H1 (cell line): Measurements from ENCODE around the gene ZNF584. TPM values are rescaled to one million over a fixed set of nuclear protein-coding genes. Genes with fewer than 3 reads are reported as not detected.

Experiments
- CTCF ChIA-PET: fragments of 300-600 bp; sonication (Branson Sonifier 250); formaldehyde crosslinking; loops from one replicate; lab custom pipeline; 2021; ENCODE audit not compliant: partially characterized antibody; lab: Charles Lee
- POLR2A ChIA-PET: fragments of 300-600 bp; sonication (Branson Sonifier 250); formaldehyde crosslinking; loops from one replicate; lab custom pipeline; 2021; ENCODE audit warnings: inconsistent platforms; ENCODE audit not compliant: partially characterized antibody; lab: Charles Lee
- DNase-seq, 2 experiments: peaks; one replicate each; pipeline versions ENCODE4 v3.0.0 to v3.0.0-alpha.2; 2010 to 2022; ENCODE audit warnings: low spot score in 2 of 2, low read depth in 1 of 2, mixed read lengths in 1 of 2
- FAIRE-seq: peaks from 2 replicates; lab custom pipeline; 2011; peaks lifted over from hg19 to GRCh38; lab: Jason Lieb, UNC
- H2AFZ ChIP-seq: 2 replicates; pipeline ENCODE4 v1.8.1; 2012; ENCODE audit warnings: low read length, inconsistent platforms
- H2AK5ac ChIP-seq: 2 replicates; pipeline ENCODE4 v1.6.1; 2013; ENCODE audit warnings: low read depth, low read length
- H2BK120ac ChIP-seq: replicated peaks from 2 replicates; pipeline ENCODE3; 2013; ENCODE audit warnings: low read depth, low read length, inconsistent platforms
- H2BK12ac ChIP-seq: 2 replicates; pipeline ENCODE4 v1.6.1; 2013; ENCODE audit warnings: low read depth, low read length
- H2BK15ac ChIP-seq: 2 replicates; pipeline ENCODE4 v1.6.1; 2013; ENCODE audit warnings: low read length
- H2BK20ac ChIP-seq: 2 replicates; pipeline ENCODE4 v1.6.1; 2013; ENCODE audit warnings: low read length
- H2BK5ac ChIP-seq: 2 replicates; pipeline ENCODE4 v1.6.1; 2013; ENCODE audit warnings: low read depth, low read length
- H3K14ac ChIP-seq: 2 replicates; pipeline ENCODE4 v1.6.1; 2013; ENCODE audit warnings: inconsistent platforms; ENCODE audit not compliant: insufficient read length
- H3K18ac ChIP-seq: 2 replicates; pipeline ENCODE4 v1.6.1; 2013; ENCODE audit warnings: low read length; ENCODE audit errors: extremely low read depth
- H3K23ac ChIP-seq: 2 replicates; pipeline ENCODE4 v1.6.1; 2013; ENCODE audit warnings: inconsistent platforms; ENCODE audit not compliant: insufficient read length
- H3K23me2 ChIP-seq: 2 replicates; pipeline ENCODE4 v1.6.1; 2013; ENCODE audit warnings: low read depth, low read length
- H3K27ac ChIP-seq: 2 replicates; pipeline ENCODE4 v1.6.1; 2011; ENCODE audit warnings: low read depth, low read length, inconsistent platforms
- H3K27me3 ChIP-seq, 4 experiments: replicated peaks in 1 of 4; 1 replicate in 1 of 4; 2 replicates in 3 of 4; pipeline versions ENCODE4 v1.6.1 to v1.8.1; 2011 to 2013; ENCODE audit warnings: low read length in 3 of 4, mild to moderate bottlenecking in 3 of 4, inconsistent platforms in 2 of 4, mixed read lengths in 2 of 4, moderate library complexity in 1 of 4; ENCODE audit not compliant: control insufficient read depth in 3 of 4, insufficient read depth in 3 of 4; ENCODE audit errors: extremely low read depth in 1 of 4
- H3K36me3 ChIP-seq, 4 experiments: 2 replicates each; pipeline versions ENCODE4 v1.6.1 to v1.8.1; 2011 to 2013; ENCODE audit warnings: mild to moderate bottlenecking in 4 of 4, low read length in 3 of 4, moderate library complexity in 2 of 4, control low read depth in 1 of 4, inconsistent platforms in 1 of 4; ENCODE audit not compliant: insufficient read depth in 4 of 4, control insufficient read depth in 2 of 4
- H3K4ac ChIP-seq: replicated peaks from 2 replicates; pipeline ENCODE3; 2013; ENCODE audit warnings: low read length, low read depth, mixed read lengths, inconsistent platforms; ENCODE audit not compliant: insufficient read length
- H3K4me1 ChIP-seq, 4 experiments: replicated peaks in 1 of 4; 1 replicate in 1 of 4; 2 replicates in 3 of 4; pipeline versions ENCODE4 v1.6.1 to v1.8.1; 2011 to 2013; ENCODE audit warnings: low read length in 3 of 4, inconsistent platforms in 2 of 4, mixed read lengths in 1 of 4; ENCODE audit not compliant: insufficient read depth in 4 of 4, control insufficient read depth in 3 of 4
- H3K4me2 ChIP-seq, 2 experiments: 2 replicates each; pipeline versions ENCODE4 v1.6.1 to v1.8.1; 2011 to 2013; ENCODE audit warnings: low read depth in 2 of 2, low read length in 2 of 2, control low read depth in 1 of 2, inconsistent platforms in 1 of 2, mild to moderate bottlenecking in 1 of 2; ENCODE audit not compliant: insufficient read depth in 1 of 2
- H3K4me3 ChIP-seq, 4 experiments: fragments of 200-600, 300-600 bp in 1 of 4; sonication (generic), shearing (Covaris generic), sonication (Bioruptor Twin) in 1 of 4; 2 replicates each; pipeline versions ENCODE4 v1.5.1 to v1.8.1; 2011 to 2016; ENCODE audit warnings: low read length in 4 of 4, low read depth in 3 of 4, control low read depth in 2 of 4, inconsistent platforms in 2 of 4, mild to moderate bottlenecking in 2 of 4, mixed read lengths in 1 of 4, moderate library complexity in 1 of 4; ENCODE audit not compliant: insufficient read depth in 2 of 4; ENCODE audit errors: extremely low read depth in 1 of 4
- H3K56ac ChIP-seq: replicated peaks from 2 replicates; pipeline ENCODE3; 2013; ENCODE audit warnings: low read depth, mild to moderate bottlenecking, mixed read lengths, low read length, inconsistent platforms; ENCODE audit not compliant: insufficient read length
- H3K79me1 ChIP-seq: 2 replicates; pipeline ENCODE4 v1.6.1; 2013; ENCODE audit warnings: low read depth, low read length, control low read depth
- H3K79me2 ChIP-seq, 2 experiments: 2 replicates each; pipeline versions ENCODE4 v1.6.1 to v1.8.1; 2012 to 2013; ENCODE audit warnings: low read length in 2 of 2, mild to moderate bottlenecking in 2 of 2, inconsistent platforms in 1 of 2; ENCODE audit not compliant: insufficient read depth in 2 of 2, control insufficient read depth in 1 of 2
- H3K9ac ChIP-seq, 4 experiments: replicated peaks in 1 of 4; 1 replicate in 1 of 4; 2 replicates in 3 of 4; pipeline versions ENCODE4 v1.6.1 to v1.8.1; 2011 to 2013; ENCODE audit warnings: low read depth in 3 of 4, low read length in 3 of 4, control low read depth in 2 of 4, mild to moderate bottlenecking in 2 of 4, moderate library complexity in 2 of 4, inconsistent platforms in 1 of 4; ENCODE audit errors: extremely low read depth in 1 of 4
- H3K9me3 ChIP-seq, 2 experiments: 2 replicates each; pipeline versions ENCODE4 v1.6.1 to v1.8.1; 2012 to 2013; ENCODE audit warnings: mild to moderate bottlenecking in 2 of 2, moderate library complexity in 2 of 2, control low read depth in 1 of 2, inconsistent platforms in 1 of 2, low read depth in 1 of 2, low read length in 1 of 2, mixed read lengths in 1 of 2; ENCODE audit not compliant: insufficient read depth in 2 of 2
- H4K20me1 ChIP-seq, 2 experiments: replicated peaks in 1 of 2; 2 replicates each; pipeline versions ENCODE3 to v1.8.1; 2011 to 2013; ENCODE audit warnings: inconsistent platforms in 2 of 2, low read length in 2 of 2, mild to moderate bottlenecking in 1 of 2; ENCODE audit not compliant: insufficient read depth in 2 of 2, control insufficient read depth in 1 of 2
- H4K5ac ChIP-seq: 2 replicates; pipeline ENCODE4 v1.6.1; 2013; ENCODE audit warnings: low read length, low read depth, mixed read lengths, inconsistent platforms; ENCODE audit not compliant: insufficient read length
- H4K8ac ChIP-seq: 2 replicates; pipeline ENCODE4 v1.8.0; 2013; ENCODE audit warnings: mild to moderate bottlenecking, moderate library complexity, low read length, inconsistent platforms; ENCODE audit not compliant: insufficient read depth; ENCODE audit errors: extremely low read depth
- H4K91ac ChIP-seq: replicated peaks from 2 replicates; pipeline ENCODE3; 2013; ENCODE audit warnings: low read length, mixed read lengths, inconsistent platforms; ENCODE audit not compliant: insufficient read length
- ATF3 ChIP-seq: IDR thresholded peaks from 2 replicates; pipeline ENCODE4 v1.6.1; 2011; ENCODE audit warnings: low read depth, mild to moderate bottlenecking, low read length; ENCODE audit not compliant: insufficient read depth
- CBX8 ChIP-seq: fragments of 300-800, 300-1000 bp; sonication (generic); IDR thresholded peaks from 2 replicates; pipeline ENCODE4 v1.7.1; 2016; ENCODE audit warnings: low read depth, low read length, borderline replicate concordance
- CREB1 ChIP-seq: IDR thresholded peaks from 2 replicates; pipeline ENCODE4 v1.6.1; 2012; ENCODE audit warnings: inconsistent platforms
- POLR2A ChIP-seq, 2 experiments: IDR thresholded peaks; 1 replicate in 1 of 2; 2 replicates in 1 of 2; pipeline ENCODE4 v1.6.1; 2011; ENCODE audit warnings: low read depth in 2 of 2, low read length in 2 of 2, mild to moderate bottlenecking in 2 of 2; ENCODE audit errors: control extremely low read depth in 1 of 2
- POLR2AphosphoS5 ChIP-seq: IDR thresholded peaks from 2 replicates; pipeline ENCODE4 v1.6.1; 2011; ENCODE audit warnings: low read depth, low read length
- YY1 ChIP-seq: IDR thresholded peaks from 2 replicates; pipeline ENCODE4 v1.6.1; 2011; ENCODE audit warnings: low read depth, mild to moderate bottlenecking, low read length
- WGBS, 2 experiments: shearing (Covaris generic) in 1 of 2; methylation state at CpG; one replicate each; pipeline versions ENCODE4 v1.1.6 to v1.1.7; 2013 to 2015; ENCODE audit warnings: low lambda C conversion rate in 2 of 2, mixed read lengths in 2 of 2, inconsistent platforms in 1 of 2, low coverage in 1 of 2, missing lambda C conversion rate in 1 of 2; ENCODE audit not compliant: insufficient replicate concordance in 2 of 2, insufficient coverage in 1 of 2, insufficient read length in 1 of 2; ENCODE audit errors: extremely low coverage in 1 of 2, missing lambda C conversion rate in 1 of 2; 5-methylcytosine and 5-hydroxymethylcytosine counted together
- polyA plus RNA-seq, 7 experiments: library from polyadenylated mRNA; depleted of rRNA in 3 of 7; stranded (reverse) in 5 of 7; unstranded in 2 of 7; fragments of >200 nt in 5 of 7; fragments of 200-250 nt in 2 of 7; gene quantifications; 1 replicate in 5 of 7; 2 replicates in 1 of 7; 4 replicates in 1 of 7; pipeline versions ENCODE4 v1.2.1 to v1.2.3, GENCODE V29; 2011 to 2013; ENCODE audit warnings: missing spikeins in 2 of 7, mixed read lengths in 2 of 7
- total RNA-seq: library from RNA; stranded (reverse); fragmentation: NEBNext Ultra II Directional; extraction: Animal tissue kit (Norgen Biotek cat#: 25700); gene quantifications from 2 replicates; pipeline ENCODE4 v1.2.1, GENCODE V29; 2021

ZNF584 gene
- total and polyA plus RNA-seq, 2 of the 8 experiments (the other 6 are each of a cell fraction or from before 2014, with no cell fraction given): 2.5 to 5.2 TPM

GRCh38 chr19:58392945-58393724 is 15.3 kb upstream of the ZNF584 start:
- no peak overlapping the region for H3K4me3 ChIP-seq
- ChIA-PET POLR2A (interaction anchor here (0.8 to 1.1 kb wide), 3 partner anchors 32 to 166 kb away, joined by 3 read pairs; no protein-coding TSS in a partner anchor), CTCF (no interaction called here)
- FAIRE-seq: no peak
- H2BK15ac ChIP-seq: no peak overlapping the region
- peaks cover 0 to 29% of the 10 kb centered on the region in 2 experiments; a peak in 3 of 4 replicates for H3K79me2 ChIP-seq
- H3K27ac ChIP-seq: no peak overlapping the region
- H3K23ac ChIP-seq: no peak overlapping the region
- H3K23me2 ChIP-seq: peaks cover 9% of the 10 kb centered on the region
- H2AFZ ChIP-seq: no peak overlapping the region
- H4K20me1 ChIP-seq: peaks cover 15 to 21% of the 10 kb centered on the region in 2 experiments
- H3K4me1 ChIP-seq: peaks cover 0 to 22% (median 12%) of the 10 kb centered on the region in 4 experiments; a peak in 5 of 7 replicates
- no peak overlapping the region for H3K14ac ChIP-seq
- no peak overlapping the region for H4K5ac ChIP-seq
- no peak overlapping the region for H2BK12ac ChIP-seq
- H3K18ac ChIP-seq: no peak overlapping the region
- DNase-seq: no peak
- no peak overlapping the region; a peak in 1 of 7 replicates for H3K9ac ChIP-seq
- 0 out of 2 replicates have a peak, but pooled peaks cover 2% of the 10 kb centered on the region for H3K79me1 ChIP-seq
- TF ChIP-seq CBX8: no peak
- TF ChIP-seq ATF3: no peak
- TF ChIP-seq POLR2A (IDR thresholded peaks at IDR 0.05; ENCODE audit: control extremely low read depth in 1 of 2, low read depth in 2 of 2, low read length in 2 of 2): peak; percentile 5 to 48; a peak in 2 of 3 replicates
- no peak for TF ChIP-seq YY1
- TF ChIP-seq CREB1: no peak
- TF ChIP-seq POLR2AphosphoS5: peak; percentile 44; the same call in 1 of the 2 replicates
- H3K9me3 ChIP-seq: no peaks in the 10 kb centered on the region
- H2AK5ac ChIP-seq: no peak overlapping the region
- H3K4ac ChIP-seq: no peak overlapping the region
- H3K36me3 ChIP-seq: peaks cover 19 to 56% (median 44%) of the 10 kb centered on the region in 4 experiments
- no peak overlapping the region for H2BK120ac ChIP-seq
- 95% methylated on average over 25 of the region's 26 CpGs; no CpG with 5 or more reads in 1 of the 2 experiments for WGBS, 2 experiments
- no peak overlapping the region; the same call in 1 of the 2 replicates for H4K8ac ChIP-seq
- no peak overlapping the region for H3K4me2 ChIP-seq
- H3K56ac ChIP-seq: no peak overlapping the region
- peaks cover 3 to 13% (median 11%) of the 10 kb centered on the region in 4 experiments; a peak in 6 of 7 replicates for H3K27me3 ChIP-seq
- no peak overlapping the region for H2BK5ac ChIP-seq
- no peak overlapping the region for H2BK20ac ChIP-seq
- no peak overlapping the region for H4K91ac ChIP-seq
